HuH-7 (cell line): Measurements from ENCODE around the gene TET3.

Experiments
- DNase-seq: peaks from one replicate; pipeline ENCODE4 v3.0.0; 2011; ENCODE audit warnings: low spot score

Gene TET3

GRCh38 chr2:73965053-73965452 lies 19.7 kb upstream of the TET3 start:
- no peak for DNase-seq

GRCh38 chr2:73968357-73968937 lies 16.3 kb upstream of the TET3 start:
- DNase-seq, result no peak

DNA sequence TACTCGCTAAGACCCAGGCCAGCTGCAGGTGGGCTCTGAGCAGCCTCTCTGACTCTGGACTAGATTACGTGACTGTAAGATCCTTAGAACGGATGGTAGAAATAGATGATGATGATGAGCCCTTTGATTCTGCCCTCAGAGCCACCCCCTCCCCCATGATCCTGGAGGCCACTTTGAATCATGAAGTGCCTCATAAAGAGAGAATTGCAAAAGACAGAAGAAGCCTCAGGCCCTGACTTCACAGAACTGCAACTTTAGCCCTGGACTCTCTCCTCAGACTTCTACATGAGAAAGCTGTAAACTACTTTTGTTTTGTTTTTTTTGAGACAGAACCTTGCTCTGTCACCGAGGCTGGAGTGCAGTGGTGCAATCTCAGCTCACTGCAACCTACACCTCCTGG lies 15.4 kb upstream of the TET3 start:
- no peak for DNase-seq

DNA sequence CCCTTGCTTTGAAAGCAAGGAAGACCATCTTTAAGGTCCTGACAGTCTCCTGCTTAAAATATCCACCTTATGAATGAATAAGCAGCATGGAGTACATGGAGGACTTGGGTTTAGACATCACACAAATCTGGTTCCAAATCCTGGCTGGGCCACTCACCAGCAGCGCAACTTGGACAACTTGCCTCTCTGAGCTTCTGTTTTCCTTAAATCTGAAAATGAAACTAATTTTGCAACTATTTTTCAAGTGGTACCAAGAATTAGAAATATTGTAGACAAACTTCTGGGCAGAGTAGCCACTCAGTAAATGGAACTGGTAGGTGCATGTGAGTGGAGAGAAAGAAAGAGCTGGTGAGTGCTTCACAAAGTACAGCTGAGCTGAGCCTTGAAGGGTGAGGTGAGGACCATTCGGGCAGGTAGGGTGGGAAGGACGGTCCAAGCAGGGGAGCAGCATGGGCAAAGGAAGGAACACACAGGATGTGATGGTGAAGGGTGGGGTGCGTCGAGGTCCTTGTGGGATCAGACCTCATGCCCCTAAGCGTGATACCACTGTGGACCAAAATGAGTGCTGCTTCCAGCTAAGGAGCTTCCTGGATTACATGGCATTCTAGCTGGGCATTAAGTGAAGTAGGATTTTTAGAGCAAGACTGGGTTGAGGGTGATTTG lies 14.4 kb upstream of the TET3 start:
- no peak for DNase-seq

DNA sequence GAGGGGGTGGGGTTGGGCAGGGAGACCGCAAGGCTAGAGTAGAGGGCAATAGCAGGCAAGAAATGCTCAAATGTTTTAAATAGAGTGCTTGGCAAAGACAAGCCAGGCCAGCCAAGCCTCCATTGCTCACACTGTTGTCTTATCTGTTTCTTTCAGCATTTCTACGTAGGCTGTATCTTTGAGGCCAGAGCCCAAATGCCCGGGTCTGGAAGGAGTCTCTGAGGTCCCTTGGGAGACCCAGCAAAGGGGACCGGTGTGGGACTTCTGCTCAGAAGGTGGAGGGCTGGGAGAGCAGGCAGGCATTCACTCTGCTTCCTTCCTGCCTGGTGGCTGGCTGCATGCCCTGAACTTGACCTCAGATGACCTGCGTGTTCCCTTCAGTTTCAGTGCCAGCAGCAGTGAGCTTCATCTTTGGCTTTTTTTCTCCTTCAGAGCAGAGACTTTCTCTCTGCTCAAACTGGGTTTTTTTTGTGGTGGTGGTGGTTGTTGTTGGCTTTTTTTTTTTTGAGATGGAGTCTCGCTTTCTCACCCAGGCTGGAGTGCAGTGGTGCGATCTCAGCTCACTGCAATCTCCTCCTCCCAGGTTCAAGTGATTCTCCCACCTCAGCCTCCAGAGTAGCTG lies 13.7 kb upstream of the TET3 start:
- DNase-seq, result no peak

GRCh38 chr2:73971722-73972121 lies 13.0 kb upstream of the TET3 start:
- no peak for DNase-seq

DNA sequence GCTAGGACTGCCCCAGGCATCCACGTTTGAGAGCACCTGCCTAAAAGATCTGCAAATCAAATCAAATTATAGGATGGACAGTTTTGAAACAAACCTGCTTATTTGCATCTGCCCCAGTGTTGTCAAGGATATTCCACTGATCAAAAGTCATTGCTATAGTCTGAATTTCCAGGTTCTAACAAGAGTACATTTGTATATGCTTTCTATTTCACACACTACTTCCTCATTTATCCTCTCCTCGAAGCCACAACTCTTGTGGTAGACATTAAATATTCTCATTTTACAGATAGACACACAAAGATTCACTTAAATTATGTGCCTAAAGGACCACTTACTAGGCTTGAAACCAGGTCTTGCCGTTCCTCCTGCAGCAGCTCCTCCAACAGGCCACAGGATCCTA lies 11.9 kb upstream of the TET3 start:
- no peak for DNase-seq

GRCh38 chr2:73975731-73976130 lies 9.0 kb upstream of the TET3 start:
- no peak for DNase-seq

GRCh38 chr2:73976803-73977202 lies 7.9 kb upstream of the TET3 start:
- no peak for DNase-seq

- DNase-seq, result no peak
Measured at GRCh38 chr2:73977466-73977865, 7.2 kb upstream of the TET3 start.

- no peak for DNase-seq
Measured at GRCh38 chr2:73979021-73979420, 5.7 kb upstream of the TET3 start.

- DNase-seq, result no peak
Measured at GRCh38 chr2:73979686-73980085, 5.0 kb upstream of the TET3 start.

GRCh38 chr2:73980566-73980965 lies 4.1 kb upstream of the TET3 start:
- DNase-seq, result peak; percentile 36

GRCh38 chr2:73981081-73982001 lies 3.4 kb upstream of the TET3 start:
- DNase-seq, result no peak

- DNase-seq, result no peak
Measured at GRCh38 chr2:73982140-73982617, 2.5 kb upstream of the TET3 start.

- DNase-seq, result peak; percentile 73
Measured at GRCh38 chr2:73983322-73984202, 1.1 kb upstream of the TET3 start.

DNA sequence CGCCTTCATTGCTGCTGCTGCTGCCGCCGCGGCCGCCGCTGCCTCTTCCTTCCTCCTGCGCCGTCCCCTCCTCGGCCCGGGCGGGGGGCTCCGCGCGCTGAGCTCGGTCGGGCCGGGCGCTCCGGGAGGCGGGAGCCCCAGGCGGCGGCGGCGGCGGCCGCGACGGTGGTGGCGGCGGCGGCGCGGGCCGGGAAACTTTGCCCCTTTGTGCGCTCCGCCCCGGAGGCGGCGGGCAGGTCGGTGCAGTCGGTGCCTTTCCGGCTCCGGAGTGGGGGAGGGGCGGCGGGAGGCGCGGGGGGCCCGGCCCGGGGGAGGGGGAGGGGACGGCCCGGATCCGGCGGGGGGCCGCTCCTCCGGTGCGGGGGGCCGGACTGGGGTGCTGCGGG lies 205 bp downstream of the TET3 start:
- DNase-seq, result peak; percentile 69

- DNase-seq, result peak; percentile 45
Measured at GRCh38 chr2:73985308-73986084, 786 bp downstream of the TET3 start.

- no peak for DNase-seq
Measured at GRCh38 chr2:73986085-73986681, 1.5 kb downstream of the TET3 start.
